K562 (cell line): ENCODE results near the gene HRC. TPM values are rescaled to one million over a fixed set of nuclear protein-coding genes. Genes with fewer than 3 reads are reported as not detected.
A peak's percentile ranks its signal among the peaks of the same experiment; 100 is the strongest.

ENCODE experiments used
- BCOR ChIP-seq: fragments of 450-650 bp; IDR thresholded peaks from 2 replicates; pipeline ENCODE4 v1.6.1; 2016
- E2F6 ChIP-seq, 2 experiments: IDR thresholded peaks; 2 replicates each; pipeline ENCODE4 v1.6.1; 2011; ENCODE audit warnings: borderline replicate concordance in 1 of 2, control low read depth in 1 of 2, low read depth in 1 of 2, low read length in 1 of 2, mild to moderate bottlenecking in 1 of 2, mixed read lengths in 1 of 2, moderate library complexity in 1 of 2; ENCODE audit not compliant: insufficient read depth in 1 of 2, insufficient read length in 1 of 2, poor library complexity in 1 of 2, severe bottlenecking in 1 of 2; ENCODE audit errors: extremely low read depth in 1 of 2
- KDM1A ChIP-seq, 2 experiments: fragments of 450-650 bp; IDR thresholded peaks; 2 replicates each; pipeline ENCODE4 v1.6.1; 2016; ENCODE audit warnings: mild to moderate bottlenecking in 2 of 2
- LEF1 ChIP-seq: fragments of 450-650 bp; IDR thresholded peaks from 2 replicates; pipeline ENCODE4 v1.6.1; 2016; ENCODE audit warnings: mild to moderate bottlenecking
- MAX ChIP-seq: sonication (generic); formaldehyde crosslinking; IDR thresholded peaks from 2 replicates; pipeline ENCODE4 v1.9.0; 2022; ENCODE audit warnings: mild to moderate bottlenecking, missing genetic modification reagents
- MEF2D ChIP-seq: conservative IDR thresholded peaks from 2 replicates; pipeline ENCODE4 v1.6.1; 2016; ENCODE audit warnings: low read depth, missing genetic modification characterization, missing compliant biosample characterization
- NFIC ChIP-seq: fragments of 450-650 bp; IDR thresholded peaks from 2 replicates; pipeline ENCODE4 v1.6.1; 2017; ENCODE audit warnings: mild to moderate bottlenecking, inconsistent platforms
- NFYB ChIP-seq: IDR thresholded peaks from 2 replicates; pipeline ENCODE4 v1.6.1; 2011; ENCODE audit warnings: mild to moderate bottlenecking, moderate library complexity; ENCODE audit not compliant: insufficient read length; ENCODE audit errors: extremely low read depth
- PHF21A ChIP-seq: fragments of 450-650 bp; IDR thresholded peaks from 2 replicates; pipeline ENCODE4 v1.6.1; 2017; ENCODE audit warnings: low read depth, borderline replicate concordance
- SMARCA4 ChIP-seq: fragments of 450-650 bp; IDR thresholded peaks from 2 replicates; pipeline ENCODE4 v1.6.1; 2016
- ZBTB40 ChIP-seq, 2 experiments: fragments of 450-650 bp in 1 of 2; sonication (generic) in 1 of 2; formaldehyde crosslinking in 1 of 2; IDR thresholded peaks; 2 replicates each; pipeline versions ENCODE4 v1.7.1 to v1.9.0; 2016 to 2022; ENCODE audit warnings: inconsistent platforms in 1 of 2, mild to moderate bottlenecking in 1 of 2, missing genetic modification reagents in 1 of 2
- polyA plus RNA-seq, 8 experiments: library from polyadenylated mRNA; depleted of rRNA in 4 of 8; stranded (reverse) in 5 of 8; unstranded in 3 of 8; fragments of >200 nt; fragmentation: Nextera tagmentation in 2 of 8; fragmentation: Illumina TruSeq in 1 of 8; extraction: Ambion mirVana in 2 of 8; extraction: Trizol in 1 of 8; gene quantifications; 2 replicates each; pipeline versions ENCODE4 v1.2.1 to v1.2.3, GENCODE V29; 2011 to 2014; ENCODE audit warnings: inconsistent platforms in 1 of 8, missing spikeins in 1 of 8
- total RNA-seq, 7 experiments: library from RNA; depleted of rRNA in 6 of 7; stranded (reverse); fragments of >200 nt in 6 of 7; fragmentation: Illumina TruSeq in 2 of 7; extraction: Trizol in 2 of 7; gene quantifications; 2 replicates each; pipeline versions ENCODE4 v1.2.1 to v1.2.3, GENCODE V29; 2011 to 2021; ENCODE audit warnings: low replicate concordance in 1 of 7

The HRC gene
- total and polyA plus RNA-seq, 9 of the 15 experiments (the other 6 are each of a cell fraction or from before 2014, with no cell fraction given), result 0.66 to 18.7 (median 13.1) TPM

GRCh38 chr19:49155820-49156346, 687 bp upstream of the HRC start (continued):
- peak; percentile 63 for TF ChIP-seq MAX (CRISPR knock-in tag)
- TF ChIP-seq NFIC, result peak; percentile 60
- TF ChIP-seq SMARCA4, result peak; percentile 57
- peak in 1 of 2 experiments; percentile 61; a peak in 1 of 4 replicates for TF ChIP-seq KDM1A (IDR thresholded peaks at IDR 0.05)
- TF ChIP-seq BCOR, result 0 out of 2 replicates have a peak, but pooled peaks have one; percentile 15
- TF ChIP-seq PHF21A, result 0 out of 2 replicates have a peak, but pooled peaks have one; percentile 39
- peak; percentile 36 to 68 for TF ChIP-seq E2F6 (IDR thresholded peaks at IDR 0.05; ENCODE audit: borderline replicate concordance in 1 of 2, extremely low read depth in 1 of 2, insufficient read depth in 1 of 2, insufficient read length in 1 of 2, low read depth in 1 of 2, low read length in 1 of 2, poor library complexity in 1 of 2, severe bottlenecking in 1 of 2)
- TF ChIP-seq NFYB, result no peak
- peak; percentile 24; the same call in 1 of the 2 replicates for TF ChIP-seq LEF1
- TF ChIP-seq MEF2D (tag), result no peak; the same call in 1 of the 2 replicates
- 0 out of 2 replicates have a peak, but pooled peaks have one; percentile 12 for TF ChIP-seq ZBTB40 (IDR thresholded peaks at IDR 0.05)
- no peak for TF ChIP-seq ZBTB40 (CRISPR knock-in tag; IDR thresholded peaks at IDR 0.05)
